ENCODE results near the gene KANTR.

The KANTR gene

GRCh38 chrX:53166103-53166502, 72.2 kb downstream of the KANTR start:
- no peak overlapping the region for H3K4me2 ChIP-seq (ENCODE audit: low read depth, low read length, poor library complexity, severe bottlenecking)
- no peaks in the 10 kb centered on the region for H3K79me2 ChIP-seq (ENCODE audit: insufficient read depth, low read length)
- H3F3A ChIP-seq (ENCODE audit: insufficient read depth), result no peaks in the 10 kb centered on the region
- TF ChIP-seq CTCF (IDR thresholded peaks at IDR 0.05; ENCODE audit: insufficient read depth, low read length, poor library complexity, severe bottlenecking), result no peak
- no peak for TF ChIP-seq EZH2phosphoT487 (conservative IDR thresholded peaks at IDR 0.05; ENCODE audit: low read length)
- no peaks in the 10 kb centered on the region for H3K9me2 ChIP-seq (replicated peaks; ENCODE audit: insufficient read depth, low read length)
- no peaks in the 10 kb centered on the region for H3K36me3 ChIP-seq (ENCODE audit: low read length)
- no peak overlapping the region for H2AFZ ChIP-seq (ENCODE audit: low read depth, low read length, severe bottlenecking)
- H3K9me3 ChIP-seq (ENCODE audit: insufficient read depth, low read length), result no peaks in the 10 kb centered on the region
- H4K20me1 ChIP-seq (ENCODE audit: low read depth, low read length), result no peaks in the 10 kb centered on the region
- no peak overlapping the region for H3K9ac ChIP-seq (ENCODE audit: low read length)
- H3K4me3 ChIP-seq (ENCODE audit: insufficient read depth, low read length, poor library complexity, severe bottlenecking), result no peak overlapping the region
- H3K27ac ChIP-seq (ENCODE audit: low read depth, low read length), result no peak overlapping the region
- no peaks in the 10 kb centered on the region for H3K27me3 ChIP-seq (ENCODE audit: low read length)

GRCh38 chrX:53171356-53171755, 77.4 kb downstream of the KANTR start:
- no peaks in the 10 kb centered on the region for H4K20me1 ChIP-seq (ENCODE audit: low read depth, low read length)
- no peak overlapping the region for H3K9ac ChIP-seq (ENCODE audit: low read length)
- no peaks in the 10 kb centered on the region for H3K27me3 ChIP-seq (ENCODE audit: low read length)
- no peak for TF ChIP-seq CTCF (IDR thresholded peaks at IDR 0.05; ENCODE audit: insufficient read depth, low read length, poor library complexity, severe bottlenecking)
- TF ChIP-seq EZH2phosphoT487 (conservative IDR thresholded peaks at IDR 0.05; ENCODE audit: low read length), result no peak
- H3K27ac ChIP-seq (ENCODE audit: low read depth, low read length), result no peak overlapping the region
- no peaks in the 10 kb centered on the region for H3K9me2 ChIP-seq (replicated peaks; ENCODE audit: insufficient read depth, low read length)
- no peaks in the 10 kb centered on the region for H3K9me3 ChIP-seq (ENCODE audit: insufficient read depth, low read length)
- H3K79me2 ChIP-seq (ENCODE audit: insufficient read depth, low read length), result no peaks in the 10 kb centered on the region
- no peak overlapping the region for H3K4me3 ChIP-seq (ENCODE audit: insufficient read depth, low read length, poor library complexity, severe bottlenecking)
- H2AFZ ChIP-seq (ENCODE audit: low read depth, low read length, severe bottlenecking), result no peak overlapping the region
- H3K36me3 ChIP-seq (ENCODE audit: low read length), result no peaks in the 10 kb centered on the region
- no peaks in the 10 kb centered on the region for H3F3A ChIP-seq (ENCODE audit: insufficient read depth)
- no peak overlapping the region for H3K4me2 ChIP-seq (ENCODE audit: low read depth, low read length, poor library complexity, severe bottlenecking)
